GM23248 (cell line): ENCODE measurements around the gene MARF1.
"Not testable (repeated sequence)": the region's sequence is repeated elsewhere in the genome, so short reads cannot be mapped to it uniquely, and the experiment has no call there.

Source experiments
- EZH2 ChIP-seq: fragments of 200-600 bp; sonication (generic); IDR thresholded peaks from 2 replicates; pipeline ENCODE4 v1.6.1; 2018; ENCODE audit warnings: antibody characterized with exemption, mild to moderate bottlenecking; ENCODE audit not compliant: insufficient read depth, poor library complexity, severe bottlenecking
- EZH2phosphoT487 ChIP-seq: fragments of 200-600 bp; sonication (generic); IDR thresholded peaks from 2 replicates; pipeline ENCODE4 v1.6.1; 2018; ENCODE audit warnings: antibody characterized with exemption, moderate library complexity, mild to moderate bottlenecking, low read depth; ENCODE audit not compliant: insufficient read depth

DNA sequence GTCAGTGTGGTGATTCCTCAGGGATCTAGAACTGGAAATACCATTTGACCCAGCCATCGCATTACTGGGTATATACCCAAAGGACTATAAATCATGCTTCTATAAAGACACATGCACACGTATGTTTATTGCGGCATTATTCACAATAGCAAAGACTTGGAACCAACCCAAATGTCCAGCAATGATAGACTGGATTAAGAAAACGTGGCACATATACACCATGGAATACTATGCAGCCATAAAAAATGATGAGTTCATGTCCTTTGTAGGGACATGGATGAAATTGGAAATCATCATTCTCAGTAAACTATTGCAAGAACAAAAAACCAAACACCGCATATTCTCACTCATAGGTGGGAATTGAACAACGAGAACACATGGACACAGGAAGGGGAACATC is 12.6 kb upstream of the MARF1 start:
- TF ChIP-seq EZH2, EZH2phosphoT487: not testable (repeated sequence)
